Measurements from ENCODE around the gene MRTFB. TPM values are rescaled to one million over a fixed set of nuclear protein-coding genes. Genes with fewer than 3 reads are reported as not detected.

Gene MRTFB
- total and polyA plus RNA-seq, 2 of the 13 experiments (the other 11 are each of a cell fraction or from before 2014, with no cell fraction given), result 11.4 to 14.0 TPM

DNA sequence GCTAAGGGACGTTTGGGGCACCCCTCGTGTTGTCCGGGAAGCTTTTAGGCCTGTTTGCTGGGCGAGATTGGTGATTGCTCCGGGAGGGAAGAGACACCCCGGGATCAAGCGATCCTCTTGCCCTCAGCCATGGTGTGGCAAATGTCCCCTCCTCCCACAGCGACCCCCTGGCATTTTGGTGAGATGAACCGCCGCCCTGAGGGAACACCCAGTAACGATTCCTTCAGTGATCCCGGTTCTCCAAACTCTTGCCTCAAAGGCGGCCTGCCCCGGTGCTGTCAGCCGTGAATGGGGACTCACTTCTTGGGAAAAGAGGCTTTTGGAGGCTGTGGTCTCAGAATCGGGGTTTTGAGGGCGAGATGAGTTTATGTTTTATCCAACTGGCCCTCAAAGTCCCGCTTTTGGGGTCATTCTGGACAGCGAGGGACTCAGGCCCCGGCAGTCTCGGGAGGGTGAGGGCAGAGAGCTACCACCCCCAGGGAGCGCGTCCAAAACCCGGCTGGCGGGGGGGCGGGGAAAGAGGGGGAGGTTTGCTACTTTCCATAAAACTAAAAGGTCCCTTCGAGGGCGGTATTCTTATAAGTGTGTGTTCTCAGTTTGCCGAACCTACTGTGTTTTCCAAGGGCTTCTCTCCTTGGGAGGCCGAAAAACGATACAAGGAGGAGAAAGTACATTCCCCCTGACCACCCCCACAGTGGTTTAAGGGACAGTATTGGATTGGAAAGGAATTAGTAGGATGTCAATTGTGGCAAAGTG lies 232.7 kb downstream of the MRTFB start:
- intact Hi-C loops (cut with micrococcal nuclease; ENCODE audit: unreplicated experiment), result loop anchor here (5.0 kb wide), 3 partner anchors 58 to 183 kb away; no protein-coding TSS in a partner anchor
- Histone ChIP-seq H2AFZ (ENCODE audit: low read length) (no peak overlapping the region), H3K9ac (ENCODE audit: insufficient read depth, low read depth, low read length) (peak overlapping the region; percentile 81), H3K27me3 (ENCODE audit: control insufficient read depth in 1 of 2, insufficient read depth in 2 of 2, low read length in 2 of 2) (peaks cover 0 to 1% of the 10 kb centered on the region in 2 experiments; a peak in 2 of 5 replicates), H3K4me2 (ENCODE audit: low read depth, low read length) (peak overlapping the region; percentile 88), H3K9me3 (ENCODE audit: low read length) (no peaks in the 10 kb centered on the region), H3K27ac (ENCODE audit: extremely low read length, insufficient read depth, low read length) (peak overlapping the region; percentile 56), H3K4me1 (ENCODE audit: insufficient read depth, low read length) (peaks cover 75% of the 10 kb centered on the region), H3K36me3 (replicated peaks in 1 of 2; ENCODE audit: control insufficient read depth in 1 of 2, insufficient read depth in 2 of 2, low read length in 2 of 2) (peaks cover 1 to 2% of the 10 kb centered on the region in 2 experiments; a peak in 1 of 5 replicates), H3K4me3 (replicated peaks in 1 of 3; ENCODE audit: insufficient read depth in 1 of 3, low read depth in 2 of 3, low read length in 3 of 3) (peak overlapping the region; percentile 82 to 91 (median 83)), H4K20me1 (ENCODE audit: insufficient read depth, low read length) (peaks cover 36% of the 10 kb centered on the region; the same call in 1 of the 2 replicates), H3K79me2 (ENCODE audit: insufficient read depth, low read length) (peaks cover 61% of the 10 kb centered on the region)
- in situ Hi-C loops (cut with HindIII; ENCODE audit: extremely low pct_ligation_motif_present, low pct_unique_long_range_greater_than_20kb), result loop anchor here (5.0 kb wide), 1 partner anchor 223 kb away; no protein-coding TSS in a partner anchor
- ChIA-PET CTCF (ENCODE audit: low intra/inter-chr PET ratio, low total read pairs) (no interaction called here), POLR2A (interaction anchor here (1.2 to 1.7 kb wide), 5 partner anchors 18 to 328 kb away, joined by 3 to 5 read pairs (median 4); no protein-coding TSS in a partner anchor)
- 30% methylated on average over 29 of the region's 31 CpGs for WGBS (ENCODE audit: low lambda C conversion rate)
- no peak for DNase-seq (ENCODE audit: low spot score)
- BruUV-seq (replicated peaks), result no TSS peak
- ATAC-seq, result no peak
- FAIRE-seq, result no peak
- TF ChIP-seq ZNF335 (CRISPR knock-in tag; IDR thresholded peaks at IDR 0.05), result no peak
- no peak for TF ChIP-seq MLLT10 (CRISPR knock-in tag; IDR thresholded peaks at IDR 0.05)
- TF ChIP-seq ZSCAN21 (CRISPR knock-in tag; IDR thresholded peaks at IDR 0.05; ENCODE audit: borderline replicate concordance), result 0 out of 2 replicates have a peak, but pooled peaks have one; percentile 5
- TF ChIP-seq SAP130 (CRISPR knock-in tag; IDR thresholded peaks at IDR 0.05; ENCODE audit: low read depth), result peak; percentile 60
- TF ChIP-seq HMGA1 (CRISPR knock-in tag; conservative IDR thresholded peaks at IDR 0.05), result no peak
- TF ChIP-seq, protein P1, sequence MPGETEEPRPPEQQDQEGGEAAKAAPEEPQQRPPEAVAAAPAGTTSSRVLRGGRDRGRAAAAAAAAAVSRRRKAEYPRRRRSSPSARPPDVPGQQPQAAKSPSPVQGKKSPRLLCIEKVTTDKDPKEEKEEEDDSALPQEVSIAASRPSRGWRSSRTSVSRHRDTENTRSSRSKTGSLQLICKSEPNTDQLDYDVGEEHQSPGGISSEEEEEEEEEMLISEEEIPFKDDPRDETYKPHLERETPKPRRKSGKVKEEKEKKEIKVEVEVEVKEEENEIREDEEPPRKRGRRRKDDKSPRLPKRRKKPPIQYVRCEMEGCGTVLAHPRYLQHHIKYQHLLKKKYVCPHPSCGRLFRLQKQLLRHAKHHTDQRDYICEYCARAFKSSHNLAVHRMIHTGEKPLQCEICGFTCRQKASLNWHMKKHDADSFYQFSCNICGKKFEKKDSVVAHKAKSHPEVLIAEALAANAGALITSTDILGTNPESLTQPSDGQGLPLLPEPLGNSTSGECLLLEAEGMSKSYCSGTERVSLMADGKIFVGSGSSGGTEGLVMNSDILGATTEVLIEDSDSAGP (CRISPR knock-in tag; IDR thresholded peaks at IDR 0.05; ENCODE audit: borderline replicate concordance), result 0 out of 2 replicates have a peak, but pooled peaks have one; percentile 73
- 0 out of 2 replicates have a peak, but pooled peaks have one; percentile 25 for TF ChIP-seq MED1 (CRISPR knock-in tag; IDR thresholded peaks at IDR 0.05)
- TF ChIP-seq, protein P2, sequence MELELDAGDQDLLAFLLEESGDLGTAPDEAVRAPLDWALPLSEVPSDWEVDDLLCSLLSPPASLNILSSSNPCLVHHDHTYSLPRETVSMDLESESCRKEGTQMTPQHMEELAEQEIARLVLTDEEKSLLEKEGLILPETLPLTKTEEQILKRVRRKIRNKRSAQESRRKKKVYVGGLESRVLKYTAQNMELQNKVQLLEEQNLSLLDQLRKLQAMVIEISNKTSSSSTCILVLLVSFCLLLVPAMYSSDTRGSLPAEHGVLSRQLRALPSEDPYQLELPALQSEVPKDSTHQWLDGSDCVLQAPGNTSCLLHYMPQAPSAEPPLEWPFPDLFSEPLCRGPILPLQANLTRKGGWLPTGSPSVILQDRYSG (CRISPR knock-in tag; IDR thresholded peaks at IDR 0.05), result no peak
- TF ChIP-seq SATB2 (CRISPR knock-in tag; IDR thresholded peaks at IDR 0.05), result no peak
- peak; percentile 46; the same call in 1 of the 2 replicates for TF ChIP-seq ZFP37 (CRISPR knock-in tag; IDR thresholded peaks at IDR 0.05; ENCODE audit: borderline replicate concordance)
- TF ChIP-seq ZNF724P (CRISPR knock-in tag; IDR thresholded peaks at IDR 0.05; ENCODE audit: borderline replicate concordance), result peak; percentile 73; the same call in 1 of the 2 replicates
- TF ChIP-seq SP2 (CRISPR knock-in tag; IDR thresholded peaks at IDR 0.05), result no peak
- TF ChIP-seq CREM (IDR thresholded peaks at IDR 0.05), result no peak
- no peak for TF ChIP-seq CREM (CRISPR knock-in tag; IDR thresholded peaks at IDR 0.05)
- TF ChIP-seq ZNF432 (CRISPR knock-in tag; IDR thresholded peaks at IDR 0.05; ENCODE audit: borderline replicate concordance), result no peak
- peak; percentile 52; the same call in 1 of the 2 replicates for TF ChIP-seq SALL1 (CRISPR knock-in tag; IDR thresholded peaks at IDR 0.05)
- TF ChIP-seq, protein P3, sequence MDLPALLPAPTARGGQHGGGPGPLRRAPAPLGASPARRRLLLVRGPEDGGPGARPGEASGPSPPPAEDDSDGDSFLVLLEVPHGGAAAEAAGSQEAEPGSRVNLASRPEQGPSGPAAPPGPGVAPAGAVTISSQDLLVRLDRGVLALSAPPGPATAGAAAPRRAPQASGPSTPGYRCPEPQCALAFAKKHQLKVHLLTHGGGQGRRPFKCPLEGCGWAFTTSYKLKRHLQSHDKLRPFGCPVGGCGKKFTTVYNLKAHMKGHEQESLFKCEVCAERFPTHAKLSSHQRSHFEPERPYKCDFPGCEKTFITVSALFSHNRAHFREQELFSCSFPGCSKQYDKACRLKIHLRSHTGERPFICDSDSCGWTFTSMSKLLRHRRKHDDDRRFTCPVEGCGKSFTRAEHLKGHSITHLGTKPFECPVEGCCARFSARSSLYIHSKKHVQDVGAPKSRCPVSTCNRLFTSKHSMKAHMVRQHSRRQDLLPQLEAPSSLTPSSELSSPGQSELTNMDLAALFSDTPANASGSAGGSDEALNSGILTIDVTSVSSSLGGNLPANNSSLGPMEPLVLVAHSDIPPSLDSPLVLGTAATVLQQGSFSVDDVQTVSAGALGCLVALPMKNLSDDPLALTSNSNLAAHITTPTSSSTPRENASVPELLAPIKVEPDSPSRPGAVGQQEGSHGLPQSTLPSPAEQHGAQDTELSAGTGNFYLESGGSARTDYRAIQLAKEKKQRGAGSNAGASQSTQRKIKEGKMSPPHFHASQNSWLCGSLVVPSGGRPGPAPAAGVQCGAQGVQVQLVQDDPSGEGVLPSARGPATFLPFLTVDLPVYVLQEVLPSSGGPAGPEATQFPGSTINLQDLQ (CRISPR knock-in tag; IDR thresholded peaks at IDR 0.05), result no peak
- 0 out of 2 replicates have a peak, but pooled peaks have one; percentile 18 for TF ChIP-seq SNAI1 (CRISPR knock-in tag; IDR thresholded peaks at IDR 0.05; ENCODE audit: borderline replicate concordance)

Measured in HepG2 (cell line).